PC-9 (cell line): ENCODE results near the gene RTP5. TPM values are rescaled to one million over a fixed set of nuclear protein-coding genes. Genes with fewer than 3 reads are reported as not detected.

Source experiments
- BruUV-seq: library from RNA; stranded (reverse); fragments of 400-500 nt; replicated peaks from 2 replicates; lab custom pipeline; 2021; lab: Mats Ljungman, UMichigan
- CTCF ChIA-PET: fragments of 300-600 bp; sonication (Branson Sonifier 250); formaldehyde crosslinking; loops from one replicate; lab custom pipeline; 2022; ENCODE audit warnings: antibody characterized with exemption; lab: Charles Lee
- POLR2A ChIA-PET: fragments of 300-600 bp; sonication (Branson Sonifier 250); formaldehyde crosslinking; loops from one replicate; lab custom pipeline; 2022; ENCODE audit warnings: antibody characterized with exemption; ENCODE audit not compliant: unreplicated experiment; lab: Charles Lee
- DNase-seq, 2 experiments: peaks; one replicate each; pipeline versions ENCODE4 v3.0.0 to v3.0.0-alpha.2; 2015 to 2022; ENCODE audit warnings: mixed read lengths in 1 of 2
- H2AFZ ChIP-seq: fragments of 200-600 bp; sonication (generic); 2 replicates; pipeline ENCODE4 v1.8.1; 2017; ENCODE audit warnings: antibody characterized with exemption
- H3F3A ChIP-seq: fragments of 200-600 bp; sonication (generic); 2 replicates; pipeline ENCODE4 v1.8.1; 2017; ENCODE audit warnings: antibody characterized with exemption, mild to moderate bottlenecking, low read depth; ENCODE audit not compliant: insufficient read depth
- H3K27ac ChIP-seq: fragments of 200-600 bp; sonication (generic); 2 replicates; pipeline ENCODE4 v1.6.1; 2016; ENCODE audit warnings: mixed run types
- H3K27me3 ChIP-seq: fragments of 200-600 bp; sonication (generic); 2 replicates; pipeline ENCODE4 v1.6.1; 2016; ENCODE audit warnings: low read depth, mixed run types; ENCODE audit not compliant: insufficient read depth
- H3K36me3 ChIP-seq: fragments of 200-600 bp; sonication (generic); 2 replicates; pipeline ENCODE4 v1.6.1; 2016; ENCODE audit warnings: low read depth, mixed run types
- H3K4me1 ChIP-seq: fragments of 200-600 bp; sonication (generic); replicated peaks from 2 replicates; pipeline ENCODE4 v1.6.1; 2016; ENCODE audit warnings: mixed run types; ENCODE audit not compliant: insufficient read depth
- H3K4me2 ChIP-seq: fragments of 200-600 bp; sonication (generic); 2 replicates; pipeline ENCODE4 v1.6.1; 2017; ENCODE audit warnings: mixed run types
- H3K4me3 ChIP-seq: fragments of 200-600 bp; sonication (generic); 2 replicates; pipeline ENCODE4 v1.6.1; 2016; ENCODE audit warnings: mixed run types
- H3K79me2 ChIP-seq: fragments of 200-600 bp; sonication (generic); 2 replicates; pipeline ENCODE4 v1.6.1; 2017; ENCODE audit warnings: low read depth, mixed run types
- H3K9me2 ChIP-seq: fragments of 200-600 bp; sonication (generic); 2 replicates; pipeline ENCODE4 v1.8.1; 2017; ENCODE audit warnings: mild to moderate bottlenecking; ENCODE audit not compliant: insufficient read depth
- H3K9me3 ChIP-seq: fragments of 200-600 bp; sonication (generic); 2 replicates; pipeline ENCODE4 v1.8.1; 2016; ENCODE audit warnings: low read depth; ENCODE audit not compliant: insufficient read depth
- H4K20me1 ChIP-seq: fragments of 200-600 bp; sonication (generic); 2 replicates; pipeline ENCODE4 v1.8.1; 2017; ENCODE audit not compliant: insufficient read depth
- EZH2 ChIP-seq: fragments of 200-600 bp; sonication (generic); IDR thresholded peaks from 2 replicates; pipeline ENCODE4 v1.8.0; 2017; ENCODE audit warnings: antibody characterized with exemption, low read depth
- intact Hi-C: fragments of 100-400 bp; cut with micrococcal nuclease; formaldehyde crosslinking; loops from one replicate; pipeline ENCODE4 v1.10.0; 2022; ENCODE audit not compliant: unreplicated experiment
- total RNA-seq: library from RNA; stranded (reverse); gene quantifications from 2 replicates; pipeline ENCODE4 v1.2.3, GENCODE V29; 2021
- TF ChIP-seq, protein P1 (sequence below): fragments of 200-600 bp; sonication (generic); conservative IDR thresholded peaks from 2 replicates; pipeline ENCODE4 v1.6.1; 2017; ENCODE audit warnings: mixed run types, antibody characterized with exemption, mild to moderate bottlenecking, moderate library complexity

Gene RTP5
- total RNA-seq, 1 experiment from 2014 or later, result not detected

DNA sequence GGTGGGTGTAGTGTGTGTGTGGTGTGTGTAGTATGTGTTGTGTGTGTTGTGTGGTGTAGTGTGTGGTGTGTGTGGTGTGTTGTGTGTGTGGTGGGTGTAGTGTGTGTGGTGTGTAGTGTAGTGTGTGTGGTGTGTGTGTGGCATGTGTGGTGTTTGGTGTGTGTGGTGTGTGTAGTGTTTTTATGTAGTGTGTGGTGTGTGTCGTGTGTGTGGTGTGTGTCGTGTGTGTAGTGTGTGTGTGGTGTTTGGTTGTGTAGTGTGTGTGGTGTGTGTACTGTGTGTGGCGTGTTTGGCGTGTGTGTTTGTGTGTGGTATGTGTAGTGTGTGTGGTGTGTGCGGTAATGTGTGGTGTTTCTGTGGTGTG, 4.7 kb upstream of the RTP5 start:
- H3F3A ChIP-seq, result peaks cover 25% of the 10 kb centered on the region; the same call in 1 of the 2 replicates
- no peak for DNase-seq
- BruUV-seq, result no TSS peak
- H4K20me1 ChIP-seq, result no peaks in the 10 kb centered on the region
- ChIA-PET CTCF (no interaction called here), POLR2A (no interaction called here)
- no peak overlapping the region for H3K4me3 ChIP-seq
- TF ChIP-seq EZH2, result no peak
- TF ChIP-seq, protein P1, sequence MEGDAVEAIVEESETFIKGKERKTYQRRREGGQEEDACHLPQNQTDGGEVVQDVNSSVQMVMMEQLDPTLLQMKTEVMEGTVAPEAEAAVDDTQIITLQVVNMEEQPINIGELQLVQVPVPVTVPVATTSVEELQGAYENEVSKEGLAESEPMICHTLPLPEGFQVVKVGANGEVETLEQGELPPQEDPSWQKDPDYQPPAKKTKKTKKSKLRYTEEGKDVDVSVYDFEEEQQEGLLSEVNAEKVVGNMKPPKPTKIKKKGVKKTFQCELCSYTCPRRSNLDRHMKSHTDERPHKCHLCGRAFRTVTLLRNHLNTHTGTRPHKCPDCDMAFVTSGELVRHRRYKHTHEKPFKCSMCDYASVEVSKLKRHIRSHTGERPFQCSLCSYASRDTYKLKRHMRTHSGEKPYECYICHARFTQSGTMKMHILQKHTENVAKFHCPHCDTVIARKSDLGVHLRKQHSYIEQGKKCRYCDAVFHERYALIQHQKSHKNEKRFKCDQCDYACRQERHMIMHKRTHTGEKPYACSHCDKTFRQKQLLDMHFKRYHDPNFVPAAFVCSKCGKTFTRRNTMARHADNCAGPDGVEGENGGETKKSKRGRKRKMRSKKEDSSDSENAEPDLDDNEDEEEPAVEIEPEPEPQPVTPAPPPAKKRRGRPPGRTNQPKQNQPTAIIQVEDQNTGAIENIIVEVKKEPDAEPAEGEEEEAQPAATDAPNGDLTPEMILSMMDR, result no peak
- H3K27me3 ChIP-seq, result peaks cover 51% of the 10 kb centered on the region
- intact Hi-C loops, result no loop called here
- H3K79me2 ChIP-seq, result no peaks in the 10 kb centered on the region
- no peaks in the 10 kb centered on the region for H3K9me2 ChIP-seq
- no peaks in the 10 kb centered on the region for H3K9me3 ChIP-seq
- H3K4me2 ChIP-seq, result no peak overlapping the region
- H3K36me3 ChIP-seq, result no peaks in the 10 kb centered on the region
- H3K27ac ChIP-seq, result no peak overlapping the region
- no peak overlapping the region for H2AFZ ChIP-seq
- H3K4me1 ChIP-seq, result no peaks in the 10 kb centered on the region

DNA sequence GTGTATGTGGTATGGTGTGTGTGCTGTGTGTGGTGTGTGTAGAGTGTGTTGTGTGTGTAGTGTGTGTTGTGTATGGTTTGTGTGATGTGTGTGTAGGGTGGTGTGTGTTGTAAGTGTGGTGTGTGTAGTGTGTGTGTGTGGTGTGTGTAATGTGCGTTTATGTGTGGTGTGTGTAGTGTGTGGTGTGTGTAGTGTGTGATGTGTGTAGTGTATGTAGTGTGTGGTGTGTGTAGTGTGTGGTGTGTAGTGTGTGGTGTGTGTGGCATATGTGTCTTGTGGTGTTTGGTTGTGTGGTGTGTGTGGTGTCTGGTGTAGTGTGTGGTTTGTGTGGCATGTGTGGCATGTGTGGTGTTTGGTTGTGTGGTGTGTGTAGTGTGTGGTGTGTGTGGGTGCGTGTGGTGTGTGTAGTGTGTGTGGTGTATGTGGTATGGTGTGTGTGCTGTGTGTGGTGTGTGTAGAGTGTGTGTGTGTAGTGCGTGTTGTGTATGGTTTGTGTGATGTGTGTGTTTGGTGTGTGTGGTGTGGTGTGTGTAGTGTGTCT, 4.0 kb upstream of the RTP5 start:
- Histone ChIP-seq H3K79me2 (no peaks in the 10 kb centered on the region), H3F3A (peaks cover 25% of the 10 kb centered on the region; the same call in 1 of the 2 replicates), H2AFZ (no peak overlapping the region), H3K4me1 (no peaks in the 10 kb centered on the region), H3K36me3 (no peaks in the 10 kb centered on the region), H3K9me2 (no peaks in the 10 kb centered on the region), H3K27me3 (peaks cover 52% of the 10 kb centered on the region), H3K27ac (no peak overlapping the region), H3K4me3 (no peak overlapping the region), H4K20me1 (no peaks in the 10 kb centered on the region), H3K9me3 (no peaks in the 10 kb centered on the region), H3K4me2 (no peak overlapping the region)
- TF ChIP-seq EZH2, result no peak
- TF ChIP-seq, protein P1, result no peak
- POLR2A ChIA-PET, result interaction anchor here (0.6 kb wide), 1 partner anchor 10 kb away, joined by 4 read pairs; no protein-coding TSS in a partner anchor
- CTCF ChIA-PET, result no interaction called here
- no peak for DNase-seq
- intact Hi-C loops, result no loop called here
- no TSS peak for BruUV-seq

DNA sequence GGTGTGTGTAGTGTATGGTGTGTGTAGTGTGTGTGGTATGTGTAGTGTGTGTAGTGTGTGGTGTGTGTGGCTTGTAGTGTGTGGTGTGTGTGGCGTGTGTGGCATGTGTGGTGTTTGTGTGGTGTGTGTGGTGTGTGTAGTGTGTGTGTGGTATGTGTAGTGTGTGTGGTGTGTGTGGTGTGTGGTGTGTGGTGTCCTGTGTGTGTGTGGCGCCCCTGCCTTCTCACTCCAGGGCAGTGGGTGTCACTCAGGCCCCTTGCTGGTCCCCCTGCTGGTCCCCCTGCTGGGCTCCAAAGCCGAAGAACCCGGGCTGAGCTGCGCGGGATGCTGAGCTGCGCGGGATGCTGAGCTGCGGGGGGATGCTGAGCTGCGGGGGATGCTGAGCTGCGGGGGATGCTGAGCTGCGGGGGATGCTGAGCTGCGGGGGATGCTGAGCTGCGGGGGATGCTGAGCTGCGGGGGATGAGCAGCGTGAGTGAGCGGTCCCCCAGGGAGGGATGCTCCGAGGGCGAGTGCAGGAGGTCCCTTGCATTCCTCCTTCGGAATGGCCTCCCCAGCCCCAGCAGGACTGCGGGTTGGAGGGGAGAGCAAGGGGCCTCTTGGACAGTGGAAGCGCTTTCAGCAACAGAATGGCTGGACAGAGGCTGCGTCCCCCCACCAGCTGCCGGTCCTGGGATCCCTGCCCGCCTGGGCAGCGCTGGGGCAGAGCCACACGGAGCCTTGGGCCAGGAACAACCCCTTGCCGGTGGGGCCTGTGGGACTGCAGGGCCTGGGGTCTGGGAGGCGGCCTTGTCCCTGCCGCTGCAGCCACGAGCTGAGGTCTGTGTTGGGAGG, 3.4 kb upstream of the RTP5 start:
- Histone ChIP-seq H3K27me3 (peaks cover 55% of the 10 kb centered on the region), H3K9me2 (no peaks in the 10 kb centered on the region), H4K20me1 (no peaks in the 10 kb centered on the region), H3K79me2 (no peaks in the 10 kb centered on the region), H3K9me3 (no peaks in the 10 kb centered on the region), H3K4me1 (no peaks in the 10 kb centered on the region), H3K36me3 (no peaks in the 10 kb centered on the region), H3K27ac (no peak overlapping the region), H3K4me2 (no peak overlapping the region), H3F3A (peaks cover 25% of the 10 kb centered on the region; the same call in 1 of the 2 replicates), H2AFZ (no peak overlapping the region), H3K4me3 (no peak overlapping the region)
- intact Hi-C loops, result no loop called here
- TF ChIP-seq, protein P1, result no peak
- TF ChIP-seq EZH2, result no peak
- ChIA-PET CTCF (no interaction called here), POLR2A (interaction anchor here (0.6 kb wide), 2 partner anchors 10 to 105 kb away, joined by 3 to 4 read pairs; no protein-coding TSS in a partner anchor)
- BruUV-seq, result no TSS peak
- no peak for DNase-seq
